ENCODE measurements around the gene PRSS1.

DNA sequence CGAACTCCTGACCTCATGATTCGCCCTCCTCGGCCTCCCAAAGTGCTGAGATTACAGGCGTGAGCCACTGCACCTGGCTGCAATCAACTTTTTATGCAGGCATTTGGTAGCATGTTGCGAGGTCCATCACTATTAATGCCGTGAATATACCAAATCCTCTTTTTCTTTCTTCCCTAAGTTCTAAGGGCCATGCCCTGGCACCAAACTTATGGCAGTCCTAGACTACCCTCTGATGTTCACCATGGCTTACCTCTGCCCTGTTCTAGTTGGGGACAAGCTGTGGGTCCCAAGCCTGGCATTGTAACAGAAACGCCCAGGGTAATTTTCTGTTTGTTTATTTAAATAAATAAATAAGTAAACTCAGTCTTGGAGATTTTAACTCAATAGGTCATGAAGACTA, 34.8 kb downstream of the PRSS1 start:
- TF ChIP-seq EZH2 (IDR thresholded peaks at IDR 0.05; ENCODE audit: borderline replicate concordance, low read length): no peak
- TF ChIP-seq, protein P1, sequence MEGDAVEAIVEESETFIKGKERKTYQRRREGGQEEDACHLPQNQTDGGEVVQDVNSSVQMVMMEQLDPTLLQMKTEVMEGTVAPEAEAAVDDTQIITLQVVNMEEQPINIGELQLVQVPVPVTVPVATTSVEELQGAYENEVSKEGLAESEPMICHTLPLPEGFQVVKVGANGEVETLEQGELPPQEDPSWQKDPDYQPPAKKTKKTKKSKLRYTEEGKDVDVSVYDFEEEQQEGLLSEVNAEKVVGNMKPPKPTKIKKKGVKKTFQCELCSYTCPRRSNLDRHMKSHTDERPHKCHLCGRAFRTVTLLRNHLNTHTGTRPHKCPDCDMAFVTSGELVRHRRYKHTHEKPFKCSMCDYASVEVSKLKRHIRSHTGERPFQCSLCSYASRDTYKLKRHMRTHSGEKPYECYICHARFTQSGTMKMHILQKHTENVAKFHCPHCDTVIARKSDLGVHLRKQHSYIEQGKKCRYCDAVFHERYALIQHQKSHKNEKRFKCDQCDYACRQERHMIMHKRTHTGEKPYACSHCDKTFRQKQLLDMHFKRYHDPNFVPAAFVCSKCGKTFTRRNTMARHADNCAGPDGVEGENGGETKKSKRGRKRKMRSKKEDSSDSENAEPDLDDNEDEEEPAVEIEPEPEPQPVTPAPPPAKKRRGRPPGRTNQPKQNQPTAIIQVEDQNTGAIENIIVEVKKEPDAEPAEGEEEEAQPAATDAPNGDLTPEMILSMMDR (conservative IDR thresholded peaks at IDR 0.05 in 1 of 2, IDR thresholded peaks at IDR 0.05 in 1 of 2; ENCODE audit: extremely low read depth in 1 of 2, insufficient read depth in 1 of 2, low read depth in 1 of 2, low read length in 2 of 2): no peak

All from mammary epithelial cell (primary cell).